IgD-negative memory B cell (primary cell): ENCODE data around the gene LPP. TPM values are rescaled to one million over a fixed set of nuclear protein-coding genes. Genes with fewer than 3 reads are reported as not detected.
"Not testable (repeated sequence)": the region's sequence is repeated elsewhere in the genome, so short reads cannot be mapped to it uniquely, and the experiment has no call there.

Source experiments
- H3K27ac Mint-ChIP-seq, 3 donors: one replicate each; pipeline ENCODE4 v1.8.0; 2020 to 2022; ENCODE audit warnings: mild to moderate bottlenecking in 3 of 3, mixed read lengths in 3 of 3, moderate library complexity in 1 of 3
- H3K27me3 Mint-ChIP-seq: one replicate; pipeline ENCODE4 v1.8.0; 2021; ENCODE audit warnings: mixed read lengths
- H3K36me3 Mint-ChIP-seq: one replicate; pipeline ENCODE4 v1.8.0; 2020; ENCODE audit warnings: mild to moderate bottlenecking, mixed read lengths
- H3K4me1 Mint-ChIP-seq, 3 donors: one replicate each; pipeline ENCODE4 v1.8.0; 2020 to 2022; ENCODE audit warnings: mixed read lengths in 3 of 3, mild to moderate bottlenecking in 1 of 3
- H3K4me3 Mint-ChIP-seq, 4 donors: one replicate each; pipeline ENCODE4 v1.8.0; 2020 to 2022; ENCODE audit warnings: mild to moderate bottlenecking in 4 of 4, mixed read lengths in 4 of 4, moderate library complexity in 3 of 4
- H3K9me3 Mint-ChIP-seq, 3 donors: one replicate each; pipeline ENCODE4 v1.8.0; 2020 to 2021; ENCODE audit warnings: mixed read lengths in 3 of 3, mild to moderate bottlenecking in 1 of 3
- polyA plus RNA-seq: library from polyadenylated mRNA; unstranded; fragments of 300-500 nt; fragmentation: Illumina TruSeq; gene quantifications from one replicate; pipeline ENCODE4 v1.2.3, GENCODE V29; 2021

LPP gene
- polyA plus RNA-seq, 1 donor from 2014 or later, result 29.2 TPM

GRCh38 chr3:188431553-188431952 lies 277.6 kb downstream of the LPP start:
- H3K4me1 Mint-ChIP-seq, result peaks cover 48 to 53% (median 49%) of the 10 kb centered on the region in 3 donors
- H3K9me3 Mint-ChIP-seq, result peaks cover 1 to 8% (median 3%) of the 10 kb centered on the region in 3 donors
- H3K27ac Mint-ChIP-seq, result peak overlapping the region; percentile 12 to 89 (median 86)
- peak overlapping the region in 3 of 4 donors; percentile 42 to 82 (median 67) for H3K4me3 Mint-ChIP-seq
- H3K36me3 Mint-ChIP-seq, result peaks cover 1% of the 10 kb centered on the region
- H3K27me3 Mint-ChIP-seq, result no peaks in the 10 kb centered on the region

- Mint-ChIP-seq H3K4me3 (peak overlapping the region; percentile 55 to 81 (median 66)), H3K9me3 (no peaks in the 10 kb centered on the region), H3K27me3 (no peaks in the 10 kb centered on the region), H3K36me3 (peaks cover 3% of the 10 kb centered on the region), H3K27ac (peak overlapping the region; percentile 89 to 97 (median 95)), H3K4me1 (peaks cover 52 to 58% (median 53%) of the 10 kb centered on the region in 3 donors)
These were observed 279.0 kb downstream of the LPP start for GRCh38 chr3:188432802-188433520.

- peaks cover 49 to 63% (median 54%) of the 10 kb centered on the region in 3 donors for H3K4me1 Mint-ChIP-seq
- no peaks in the 10 kb centered on the region for H3K27me3 Mint-ChIP-seq
These were observed 279.7 kb downstream of the LPP start for GRCh38 chr3:188433521-188434150.

GRCh38 chr3:188434594-188434993 lies 280.6 kb downstream of the LPP start:
- no peaks in the 10 kb centered on the region for H3K27me3 Mint-ChIP-seq
- H3K36me3 Mint-ChIP-seq, result peaks cover 3% of the 10 kb centered on the region
- no peaks in the 10 kb centered on the region for H3K9me3 Mint-ChIP-seq
- H3K4me1 Mint-ChIP-seq, result peaks cover 47 to 69% (median 54%) of the 10 kb centered on the region in 3 donors
- peak overlapping the region in 2 of 3 donors; percentile 89 to 95 for H3K27ac Mint-ChIP-seq
- H3K4me3 Mint-ChIP-seq, result no peak overlapping the region

More at GRCh38 chr3:188433521-188434150, 279.7 kb downstream of the LPP start:
- peak overlapping the region; percentile 89 to 97 (median 95) for H3K27ac Mint-ChIP-seq
- H3K9me3 Mint-ChIP-seq, result no peaks in the 10 kb centered on the region
- peaks cover 3% of the 10 kb centered on the region for H3K36me3 Mint-ChIP-seq
- peak overlapping the region; percentile 55 to 81 (median 66) for H3K4me3 Mint-ChIP-seq

GRCh38 chr3:188435266-188435665 lies 281.3 kb downstream of the LPP start:
- Mint-ChIP-seq H3K4me3 (no peak overlapping the region), H3K4me1 (peaks cover 50 to 74% (median 56%) of the 10 kb centered on the region in 3 donors), H3K27me3 (no peaks in the 10 kb centered on the region), H3K36me3 (peaks cover 2% of the 10 kb centered on the region), H3K27ac (no peak overlapping the region), H3K9me3 (no peaks in the 10 kb centered on the region)

GRCh38 chr3:188437926-188438325 lies 284.0 kb downstream of the LPP start:
- no peak overlapping the region for H3K4me3 Mint-ChIP-seq
- peak overlapping the region in 1 of 3 donors; percentile 86 for H3K27ac Mint-ChIP-seq
- H3K36me3 Mint-ChIP-seq, result peaks cover 1% of the 10 kb centered on the region
- H3K4me1 Mint-ChIP-seq, result peaks cover 47 to 78% (median 53%) of the 10 kb centered on the region in 3 donors
- no peaks in the 10 kb centered on the region for H3K27me3 Mint-ChIP-seq
- H3K9me3 Mint-ChIP-seq, result no peaks in the 10 kb centered on the region

- Mint-ChIP-seq H3K4me3 (peak overlapping the region; percentile 48 to 74 (median 62)), H3K27me3 (no peaks in the 10 kb centered on the region), H3K27ac (peak overlapping the region; percentile 75 to 94 (median 86)), H3K9me3 (no peaks in the 10 kb centered on the region), H3K4me1 (peaks cover 48 to 78% (median 54%) of the 10 kb centered on the region in 3 donors), H3K36me3 (peaks cover 1% of the 10 kb centered on the region)
These were observed 285.1 kb downstream of the LPP start for GRCh38 chr3:188439080-188439479.

GRCh38 chr3:188440340-188440972 lies 286.5 kb downstream of the LPP start:
- peak overlapping the region; percentile 75 to 86 (median 85) for H3K27ac Mint-ChIP-seq
- peaks cover 5% of the 10 kb centered on the region for H3K36me3 Mint-ChIP-seq
- H3K9me3 Mint-ChIP-seq, result peaks cover 0 to 5% (median 0%) of the 10 kb centered on the region in 3 donors
- H3K4me1 Mint-ChIP-seq, result peaks cover 48 to 75% (median 54%) of the 10 kb centered on the region in 3 donors
- H3K4me3 Mint-ChIP-seq, result peak overlapping the region in 3 of 4 donors; percentile 55 to 77 (median 70)
- H3K27me3 Mint-ChIP-seq, result no peaks in the 10 kb centered on the region

GRCh38 chr3:188442430-188442829 lies 288.5 kb downstream of the LPP start:
- Mint-ChIP-seq H3K4me1 (peaks cover 62 to 82% (median 70%) of the 10 kb centered on the region in 3 donors), H3K27me3 (no peaks in the 10 kb centered on the region), H3K36me3 (peaks cover 4% of the 10 kb centered on the region), H3K4me3 (peak overlapping the region; percentile 67 to 92 (median 88)), H3K27ac (peak overlapping the region; percentile 78 to 86 (median 86)), H3K9me3 (peaks cover 0 to 5% (median 0%) of the 10 kb centered on the region in 3 donors)

- H3K36me3 Mint-ChIP-seq, H3K27me3 Mint-ChIP-seq, H3K9me3 Mint-ChIP-seq, H3K4me3 Mint-ChIP-seq: not testable (repeated sequence)
- Mint-ChIP-seq H3K4me1 (peaks cover 54 to 63% (median 56%) of the 10 kb centered on the region in 3 donors), H3K27ac (peak overlapping the region in 2 of 3 donors; percentile 55 to 81)
These were observed 291.2 kb downstream of the LPP start for GRCh38 chr3:188445175-188445574.

- Mint-ChIP-seq H3K27me3 (no peaks in the 10 kb centered on the region), H3K4me3 (peak overlapping the region; percentile 31 to 81 (median 78)), H3K36me3 (peaks cover 4% of the 10 kb centered on the region), H3K27ac (peak overlapping the region; percentile 81 to 89 (median 89)), H3K4me1 (peaks cover 47 to 55% (median 50%) of the 10 kb centered on the region in 3 donors), H3K9me3 (peaks cover 0 to 5% (median 0%) of the 10 kb centered on the region in 3 donors)
These were observed 292.1 kb downstream of the LPP start for GRCh38 chr3:188446014-188446413.

GRCh38 chr3:188446766-188447165 lies 292.8 kb downstream of the LPP start:
- Mint-ChIP-seq H3K4me1 (peaks cover 49 to 52% (median 52%) of the 10 kb centered on the region in 3 donors), H3K4me3 (peak overlapping the region; percentile 3 to 87 (median 78))

GRCh38 chr3:188448813-188449212 lies 294.9 kb downstream of the LPP start:
- Mint-ChIP-seq H3K4me1 (peaks cover 42 to 52% (median 45%) of the 10 kb centered on the region in 3 donors), H3K27me3 (no peaks in the 10 kb centered on the region), H3K4me3 (no peak overlapping the region), H3K27ac (no peak overlapping the region), H3K36me3 (peaks cover 4% of the 10 kb centered on the region), H3K9me3 (peaks cover 0 to 5% (median 0%) of the 10 kb centered on the region in 3 donors)

More at GRCh38 chr3:188446766-188447165, 292.8 kb downstream of the LPP start:
- Mint-ChIP-seq H3K27ac (peak overlapping the region; percentile 81 to 89 (median 89)), H3K36me3 (peaks cover 4% of the 10 kb centered on the region), H3K9me3 (peaks cover 0 to 5% (median 0%) of the 10 kb centered on the region in 3 donors), H3K27me3 (no peaks in the 10 kb centered on the region)

GRCh38 chr3:188449421-188449820 lies 295.5 kb downstream of the LPP start:
- H3K27me3 Mint-ChIP-seq, result no peaks in the 10 kb centered on the region
- H3K4me3 Mint-ChIP-seq, result no peak overlapping the region
- peaks cover 42 to 49% (median 47%) of the 10 kb centered on the region in 3 donors for H3K4me1 Mint-ChIP-seq
- peaks cover 4% of the 10 kb centered on the region for H3K36me3 Mint-ChIP-seq
- H3K27ac Mint-ChIP-seq, result no peak overlapping the region
- peaks cover 0 to 4% (median 0%) of the 10 kb centered on the region in 3 donors for H3K9me3 Mint-ChIP-seq
